GM12892 (cell line): Measurements from ENCODE around the gene PLS1.

Experiments used
- POLR2A ChIP-seq: IDR thresholded peaks from 2 replicates; pipeline ENCODE4 v1.6.1; 2011; ENCODE audit warnings: low read depth, low read length, control low read depth
- POLR2AphosphoS5 ChIP-seq: IDR thresholded peaks from 2 replicates; pipeline ENCODE4 v1.6.1; 2011; ENCODE audit warnings: low read depth, low read length, control low read depth
- TAF1 ChIP-seq: IDR thresholded peaks from 2 replicates; pipeline ENCODE4 v1.6.1; 2011; ENCODE audit warnings: low read depth, mild to moderate bottlenecking, control low read depth, low read length, borderline replicate concordance

DNA sequence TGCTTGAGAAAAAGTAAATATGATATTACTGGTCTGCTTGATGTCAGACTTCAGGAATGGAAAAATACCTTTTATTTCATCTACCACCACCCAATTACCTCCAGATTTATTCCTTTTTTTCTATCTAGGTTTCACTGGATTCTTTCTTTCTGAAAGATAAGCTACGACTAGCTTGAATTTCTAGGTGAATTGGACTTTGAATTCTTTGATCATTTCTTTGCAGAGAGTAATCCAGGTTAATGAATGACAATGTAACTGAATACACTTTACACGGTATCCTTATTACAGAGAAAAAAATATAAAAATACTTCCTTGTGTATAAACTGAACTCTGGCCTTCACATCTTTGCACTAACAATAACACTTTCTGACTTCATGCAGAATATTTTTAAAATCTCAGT is 68.1 kb downstream of the PLS1 start:
- TF ChIP-seq TAF1 (no peak), POLR2A (no peak), POLR2AphosphoS5 (no peak)
